IMR-90 (cell line): ENCODE data around the gene PNRC2. TPM values are rescaled to one million over a fixed set of nuclear protein-coding genes. Genes with fewer than 3 reads are reported as not detected.

ENCODE experiments used
- ATAC-seq: fragments of 200-7000 bp; cut with Tn5 transposase; 2 replicates; pipeline ENCODE4 v1.9.1; 2020; ENCODE audit warnings: low read depth, mild to moderate bottlenecking, moderate library complexity
- BruUV-seq: library from RNA; stranded (reverse); fragments of 400-500 nt; replicated peaks from 2 replicates; lab custom pipeline; 2021; lab: Mats Ljungman, UMichigan
- CTCF ChIA-PET: fragments of 300-600 bp; formaldehyde crosslinking; extraction: SDS; loops from one replicate; lab custom pipeline; 2021; ENCODE audit warnings: antibody characterized with exemption; lab: Yijun Ruan, JAX
- POLR2A ChIA-PET: fragments of 300-600 bp; sonication (Branson Sonifier 250); formaldehyde crosslinking; loops from one replicate; lab custom pipeline; 2022; ENCODE audit warnings: antibody characterized with exemption; ENCODE audit not compliant: unreplicated experiment; lab: Charles Lee
- DNase-seq: peaks from one replicate; pipeline ENCODE4 v3.0.0; 2013
- H2AFZ ChIP-seq: replicated peaks from 2 replicates; pipeline ENCODE3; 2013; ENCODE audit warnings: low read length, mild to moderate bottlenecking; ENCODE audit not compliant: poor library complexity
- H2AK5ac ChIP-seq: 2 replicates; pipeline ENCODE4 v1.6.1; 2013; ENCODE audit warnings: low read depth, low read length, inconsistent platforms
- H2AK9ac ChIP-seq: replicated peaks from 2 replicates; pipeline ENCODE3; 2013; ENCODE audit warnings: mild to moderate bottlenecking, low read depth, low read length, moderate library complexity; ENCODE audit not compliant: poor library complexity
- H2BK120ac ChIP-seq: 2 replicates; pipeline ENCODE4 v1.6.1; 2013; ENCODE audit warnings: low read depth, low read length, inconsistent platforms
- H2BK15ac ChIP-seq: 3 replicates; pipeline ENCODE4 v1.6.1; 2013; ENCODE audit warnings: low read depth, low read length, inconsistent platforms
- H2BK20ac ChIP-seq: 2 replicates; pipeline ENCODE4 v1.6.1; 2013; ENCODE audit warnings: low read depth, mild to moderate bottlenecking, inconsistent platforms, low read length, moderate library complexity
- H2BK5ac ChIP-seq: 2 replicates; pipeline ENCODE4 v1.6.1; 2013; ENCODE audit warnings: mild to moderate bottlenecking, low read depth, low read length, inconsistent platforms; ENCODE audit not compliant: poor library complexity, severe bottlenecking
- H3K14ac ChIP-seq: replicated peaks from 2 replicates; pipeline ENCODE4 v1.6.1; 2013; ENCODE audit warnings: low read depth, low read length, inconsistent platforms
- H3K18ac ChIP-seq: 2 replicates; pipeline ENCODE4 v1.6.1; 2013; ENCODE audit warnings: low read depth, low read length, control low read depth
- H3K23ac ChIP-seq: 2 replicates; pipeline ENCODE4 v1.6.1; 2013; ENCODE audit warnings: low read depth, low read length, inconsistent platforms
- H3K27ac ChIP-seq: 2 replicates; pipeline ENCODE4 v1.5.1; 2013; ENCODE audit warnings: mild to moderate bottlenecking, control low read depth, low read length; ENCODE audit not compliant: insufficient read depth
- H3K27me3 ChIP-seq: 2 replicates; pipeline ENCODE4 v1.6.1; 2013; ENCODE audit warnings: low read length; ENCODE audit not compliant: control insufficient read depth, insufficient read depth
- H3K36me3 ChIP-seq: 2 replicates; pipeline ENCODE4 v1.6.1; 2013; ENCODE audit warnings: low read length, mixed read lengths; ENCODE audit not compliant: control insufficient read depth, insufficient read depth
- H3K4ac ChIP-seq: 2 replicates; pipeline ENCODE4 v1.6.1; 2013; ENCODE audit warnings: low read depth, low read length, inconsistent platforms
- H3K4me1 ChIP-seq: 2 replicates; pipeline ENCODE4 v1.6.1; 2013; ENCODE audit warnings: low read length, mixed read lengths; ENCODE audit not compliant: control insufficient read depth, insufficient read depth
- H3K4me2 ChIP-seq: 2 replicates; pipeline ENCODE4 v1.6.1; 2013; ENCODE audit warnings: low read depth, mild to moderate bottlenecking, control low read depth, low read length, moderate library complexity
- H3K4me3 ChIP-seq: 2 replicates; pipeline ENCODE4 v1.5.1; 2013; ENCODE audit warnings: low read depth, mild to moderate bottlenecking, control low read depth, low read length, moderate library complexity; ENCODE audit not compliant: insufficient read depth
- H3K56ac ChIP-seq: 2 replicates; pipeline ENCODE4 v1.6.1; 2013; ENCODE audit warnings: low read length, inconsistent platforms; ENCODE audit not compliant: insufficient read depth; ENCODE audit errors: extremely low read depth
- H3K79me1 ChIP-seq, 2 experiments: 2 replicates each; pipeline ENCODE4 v1.6.1; 2013; ENCODE audit warnings: low read length in 2 of 2, inconsistent platforms in 1 of 2, low read depth in 1 of 2
- H3K9ac ChIP-seq: 2 replicates; pipeline ENCODE4 v1.6.1; 2013; ENCODE audit warnings: low read depth, low read length, control low read depth
- H3K9me1 ChIP-seq: 2 replicates; pipeline ENCODE4 v1.6.1; 2013; ENCODE audit warnings: low read length, inconsistent platforms; ENCODE audit not compliant: insufficient read depth
- H3K9me3 ChIP-seq: 2 replicates; pipeline ENCODE4 v1.6.1; 2013; ENCODE audit warnings: low read length; ENCODE audit not compliant: control insufficient read depth, insufficient read depth
- H4K20me1 ChIP-seq: 2 replicates; pipeline ENCODE4 v1.6.1; 2013; ENCODE audit warnings: low read length, inconsistent platforms; ENCODE audit not compliant: insufficient read depth
- H4K5ac ChIP-seq: 2 replicates; pipeline ENCODE4 v1.6.1; 2013; ENCODE audit warnings: mild to moderate bottlenecking, low read depth, low read length, control low read depth
- H4K8ac ChIP-seq, 2 experiments: 2 replicates each; pipeline ENCODE4 v1.6.1; 2013; ENCODE audit warnings: low read depth in 2 of 2, low read length in 2 of 2, control low read depth in 1 of 2, inconsistent platforms in 1 of 2
- H4K91ac ChIP-seq: 2 replicates; pipeline ENCODE4 v1.6.1; 2013; ENCODE audit warnings: low read depth, low read length, inconsistent platforms; ENCODE audit not compliant: insufficient read depth
- BHLHE40 ChIP-seq: fragments of 150-350 bp; IDR thresholded peaks from 2 replicates; pipeline ENCODE4 v1.6.1; 2016; ENCODE audit warnings: mild to moderate bottlenecking, low read depth, low read length
- CEBPB ChIP-seq: IDR thresholded peaks from 2 replicates; pipeline ENCODE4 v1.6.1; 2012; ENCODE audit warnings: low read depth, low read length, improper control_type of control experiment
- CHD1 ChIP-seq: IDR thresholded peaks from 2 replicates; pipeline ENCODE4 v1.6.1; 2012; ENCODE audit warnings: low read depth, low read length, improper control_type of control experiment
- FOS ChIP-seq: fragments of 150-350 bp; IDR thresholded peaks from 2 replicates; pipeline ENCODE4 v1.6.1; 2016; ENCODE audit warnings: low read depth, low read length
- MAFK ChIP-seq: IDR thresholded peaks from 2 replicates; pipeline ENCODE4 v1.6.1; 2012; ENCODE audit warnings: low read depth, low read length, improper control_type of control experiment
- MAZ ChIP-seq: IDR thresholded peaks from 2 replicates; pipeline ENCODE4 v1.6.1; 2012; ENCODE audit warnings: low read depth, mild to moderate bottlenecking, low read length, improper control_type of control experiment, moderate library complexity, borderline replicate concordance
- MXI1 ChIP-seq: IDR thresholded peaks from 2 replicates; pipeline ENCODE4 v1.6.1; 2012; ENCODE audit warnings: low read depth, mild to moderate bottlenecking, low read length, moderate library complexity, borderline replicate concordance
- NFE2L2 ChIP-seq: fragments of 150-350 bp; IDR thresholded peaks from 2 replicates; pipeline ENCODE4 v1.6.1; 2016; ENCODE audit warnings: low read depth, mild to moderate bottlenecking, low read length
- POLR2A ChIP-seq: IDR thresholded peaks from 2 replicates; pipeline ENCODE4 v1.6.1; 2012; ENCODE audit warnings: mild to moderate bottlenecking, low read depth, low read length
- RAD21 ChIP-seq: IDR thresholded peaks from 2 replicates; pipeline ENCODE4 v1.6.1; 2012; ENCODE audit warnings: low read length, improper control_type of control experiment
- RCOR1 ChIP-seq: IDR thresholded peaks from 2 replicates; pipeline ENCODE4 v1.6.1; 2012; ENCODE audit warnings: mild to moderate bottlenecking, low read length, improper control_type of control experiment; ENCODE audit not compliant: insufficient replicate concordance
- RFX5 ChIP-seq: IDR thresholded peaks from 2 replicates; pipeline ENCODE4 v1.8.0; 2012; ENCODE audit warnings: low read depth, mild to moderate bottlenecking, low read length, moderate library complexity
- SMC3 ChIP-seq: fragments of 150-350 bp; IDR thresholded peaks from 2 replicates; pipeline ENCODE4 v1.6.1; 2016; ENCODE audit warnings: low read depth, mild to moderate bottlenecking, antibody characterized with exemption, low read length, moderate library complexity
- WGBS, 2 experiments: methylation state at CpG; one replicate each; pipeline versions ENCODE4 v1.1.5 to v1.1.7; 2013; ENCODE audit warnings: missing lambda C conversion rate in 2 of 2; ENCODE audit not compliant: insufficient read length in 1 of 2; ENCODE audit errors: extremely low coverage in 2 of 2; 5-methylcytosine and 5-hydroxymethylcytosine counted together
- dilution Hi-C: fragments of 300-500 bp; cut with HindIII; formaldehyde crosslinking; loops from one replicate; pipeline ENCODE4 v1.14.3; 2018; ENCODE audit warnings: low sequenced_read_pairs; ENCODE audit not compliant: unreplicated experiment
- in situ Hi-C: fragments of 300-500 bp; cut with MboI; formaldehyde crosslinking; loops from 3 replicates; pipeline ENCODE4 v1.14.3; 2019; ENCODE audit warnings: low sequenced_read_pairs, inconsistent platforms, mixed read lengths
- intact Hi-C: fragments of 100-400 bp; cut with micrococcal nuclease; formaldehyde crosslinking; loops from 2 replicates; pipeline ENCODE4 v1.10.0; 2022
- polyA plus RNA-seq, 3 experiments: library from polyadenylated mRNA; depleted of rRNA; stranded (reverse); fragments of >200 nt; gene quantifications; 2 replicates each; pipeline ENCODE4 v1.2.3, GENCODE V29; 2012; ENCODE audit warnings: low replicate concordance in 1 of 3
- total RNA-seq: library from RNA; depleted of rRNA; stranded (reverse); fragments of >200 nt; gene quantifications from 2 replicates; pipeline ENCODE4 v1.2.3, GENCODE V29; 2012
- TF ChIP-seq, protein P1 (sequence below): conservative IDR thresholded peaks from 2 replicates; pipeline ENCODE4 v1.5.1; 2012; ENCODE audit warnings: mild to moderate bottlenecking, low read depth, low read length, improper control_type of control experiment
- TF ChIP-seq, protein P2 (sequence below): fragments of 150-350 bp; IDR thresholded peaks from 2 replicates; pipeline ENCODE4 v1.6.1; 2016; ENCODE audit warnings: low read depth, mild to moderate bottlenecking, low read length, moderate library complexity, borderline replicate concordance
- TF ChIP-seq, protein P3 (sequence below): fragments of 150-350 bp; IDR thresholded peaks from 2 replicates; pipeline ENCODE4 v1.6.1; 2017; ENCODE audit warnings: mild to moderate bottlenecking, antibody characterized with exemption, low read length, low read depth

PNRC2 gene
- total and polyA plus RNA-seq, 2 of the 4 experiments (the other 2 are of a cell fraction) = 50.6 to 76.0 TPM

DNA sequence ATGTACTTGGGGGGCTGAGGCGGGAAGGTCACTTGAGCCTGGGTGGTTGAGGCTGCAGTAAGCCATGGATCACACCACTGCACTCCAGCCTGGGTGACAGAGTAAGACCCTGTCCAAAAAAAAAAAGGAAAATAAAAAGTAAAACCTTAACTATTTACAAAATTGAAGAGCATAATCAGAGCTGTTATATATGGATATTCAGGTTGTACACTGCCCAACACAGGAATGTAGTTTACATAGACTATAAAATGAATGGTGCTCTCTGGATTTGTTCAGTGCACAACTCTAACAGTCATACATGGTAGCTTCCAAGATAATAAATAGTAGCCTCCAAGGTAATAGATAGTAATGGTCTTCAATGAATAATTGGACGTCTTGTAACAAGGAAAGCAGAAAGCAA is 43.1 kb downstream of the PNRC2 start:
- Histone ChIP-seq H2BK120ac (no peak overlapping the region), H3K4me3 (no peak overlapping the region), H2BK20ac (no peak overlapping the region), H3K56ac (no peak overlapping the region), H3K4ac (no peak overlapping the region), H4K20me1 (no peaks in the 10 kb centered on the region), H2BK5ac (no peak overlapping the region), H4K8ac (no peak overlapping the region), H3K79me1 (no peaks in the 10 kb centered on the region), H2AK5ac (no peak overlapping the region), H2AK9ac (no peak overlapping the region), H3K9ac (no peak overlapping the region), H3K36me3 (no peaks in the 10 kb centered on the region), H3K4me2 (no peak overlapping the region), H4K5ac (no peak overlapping the region), H3K18ac (no peak overlapping the region), H4K91ac (no peak overlapping the region), H3K4me1 (peaks cover 3% of the 10 kb centered on the region), H3K27ac (no peak overlapping the region), H3K23ac (no peak overlapping the region), H3K9me1 (peaks cover 4% of the 10 kb centered on the region; the same call in 1 of the 2 replicates), H3K9me3 (no peaks in the 10 kb centered on the region), H2AFZ (no peak overlapping the region), H3K14ac (no peak overlapping the region), H2BK15ac (no peak overlapping the region), H3K27me3 (no peaks in the 10 kb centered on the region)
- intact Hi-C loops (no loop called here), dilution Hi-C loops (no loop called here), in situ Hi-C loops (no loop called here)
- no peak for ATAC-seq
- no TSS peak for BruUV-seq
- no peak for DNase-seq
- POLR2A ChIA-PET = no interaction called here
- no peak for TF ChIP-seq CHD1
- no peak for TF ChIP-seq RAD21
- TF ChIP-seq, protein P1, sequence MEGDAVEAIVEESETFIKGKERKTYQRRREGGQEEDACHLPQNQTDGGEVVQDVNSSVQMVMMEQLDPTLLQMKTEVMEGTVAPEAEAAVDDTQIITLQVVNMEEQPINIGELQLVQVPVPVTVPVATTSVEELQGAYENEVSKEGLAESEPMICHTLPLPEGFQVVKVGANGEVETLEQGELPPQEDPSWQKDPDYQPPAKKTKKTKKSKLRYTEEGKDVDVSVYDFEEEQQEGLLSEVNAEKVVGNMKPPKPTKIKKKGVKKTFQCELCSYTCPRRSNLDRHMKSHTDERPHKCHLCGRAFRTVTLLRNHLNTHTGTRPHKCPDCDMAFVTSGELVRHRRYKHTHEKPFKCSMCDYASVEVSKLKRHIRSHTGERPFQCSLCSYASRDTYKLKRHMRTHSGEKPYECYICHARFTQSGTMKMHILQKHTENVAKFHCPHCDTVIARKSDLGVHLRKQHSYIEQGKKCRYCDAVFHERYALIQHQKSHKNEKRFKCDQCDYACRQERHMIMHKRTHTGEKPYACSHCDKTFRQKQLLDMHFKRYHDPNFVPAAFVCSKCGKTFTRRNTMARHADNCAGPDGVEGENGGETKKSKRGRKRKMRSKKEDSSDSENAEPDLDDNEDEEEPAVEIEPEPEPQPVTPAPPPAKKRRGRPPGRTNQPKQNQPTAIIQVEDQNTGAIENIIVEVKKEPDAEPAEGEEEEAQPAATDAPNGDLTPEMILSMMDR = no peak
- no peak for TF ChIP-seq RFX5
- TF ChIP-seq SMC3 = no peak
- no peak for TF ChIP-seq NFE2L2
- no peak for TF ChIP-seq MXI1
- TF ChIP-seq, protein P2, sequence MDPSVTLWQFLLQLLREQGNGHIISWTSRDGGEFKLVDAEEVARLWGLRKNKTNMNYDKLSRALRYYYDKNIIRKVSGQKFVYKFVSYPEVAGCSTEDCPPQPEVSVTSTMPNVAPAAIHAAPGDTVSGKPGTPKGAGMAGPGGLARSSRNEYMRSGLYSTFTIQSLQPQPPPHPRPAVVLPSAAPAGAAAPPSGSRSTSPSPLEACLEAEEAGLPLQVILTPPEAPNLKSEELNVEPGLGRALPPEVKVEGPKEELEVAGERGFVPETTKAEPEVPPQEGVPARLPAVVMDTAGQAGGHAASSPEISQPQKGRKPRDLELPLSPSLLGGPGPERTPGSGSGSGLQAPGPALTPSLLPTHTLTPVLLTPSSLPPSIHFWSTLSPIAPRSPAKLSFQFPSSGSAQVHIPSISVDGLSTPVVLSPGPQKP = no peak
- TF ChIP-seq, protein P3, sequence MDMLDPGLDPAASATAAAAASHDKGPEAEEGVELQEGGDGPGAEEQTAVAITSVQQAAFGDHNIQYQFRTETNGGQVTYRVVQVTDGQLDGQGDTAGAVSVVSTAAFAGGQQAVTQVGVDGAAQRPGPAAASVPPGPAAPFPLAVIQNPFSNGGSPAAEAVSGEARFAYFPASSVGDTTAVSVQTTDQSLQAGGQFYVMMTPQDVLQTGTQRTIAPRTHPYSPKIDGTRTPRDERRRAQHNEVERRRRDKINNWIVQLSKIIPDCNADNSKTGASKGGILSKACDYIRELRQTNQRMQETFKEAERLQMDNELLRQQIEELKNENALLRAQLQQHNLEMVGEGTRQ = no peak
- no peak for TF ChIP-seq MAZ
- TF ChIP-seq POLR2A = no peak
- TF ChIP-seq CEBPB = no peak
- TF ChIP-seq RCOR1 = no peak
- no peak for TF ChIP-seq BHLHE40
- no peak for TF ChIP-seq FOS
- no peak for TF ChIP-seq MAFK
- WGBS, 2 experiments = no CpG with 5 or more reads among the region's 2 CpGs
- CTCF ChIA-PET = interaction anchor here (0.6 kb wide), 2 partner anchors 46 to 47 kb away, joined by 3 to 4 read pairs; no protein-coding TSS in a partner anchor
